ENCODE data around the gene PARD6G.

Gene PARD6G

GRCh38 chr18:80250740-80251364, 3.5 kb upstream of the PARD6G start:
- H3K27ac ChIP-seq = no peak overlapping the region
- in situ Hi-C loops (cut with HindIII; ENCODE audit: low pct_ligation_motif_present, low sequenced_read_pairs) = no loop called here
- no peak for DNase-seq
- H3K27me3 ChIP-seq (replicated peaks) = no peaks in the 10 kb centered on the region
- no peaks in the 10 kb centered on the region for H3K36me3 ChIP-seq (replicated peaks)
- no peak for TF ChIP-seq CTCF (IDR thresholded peaks at IDR 0.05; ENCODE audit: low read depth, low read length, missing control alignments)
- H3K4me3 ChIP-seq (ENCODE audit: low read depth, low read length) = no peak overlapping the region

- Histone ChIP-seq H3K4me3 (ENCODE audit: low read depth, low read length) (no peak overlapping the region), H3K27ac (no peak overlapping the region), H3K36me3 (replicated peaks) (no peaks in the 10 kb centered on the region), H3K27me3 (replicated peaks) (no peaks in the 10 kb centered on the region)
- DNase-seq = no peak
- no peak for TF ChIP-seq CTCF (IDR thresholded peaks at IDR 0.05; ENCODE audit: low read depth, low read length, missing control alignments)
- in situ Hi-C loops (cut with HindIII; ENCODE audit: low pct_ligation_motif_present, low sequenced_read_pairs) = no loop called here
Observed at GRCh38 chr18:80249217-80250093, 2.1 kb upstream of the PARD6G start.

GRCh38 chr18:80246445-80247392, 595 bp downstream of the PARD6G start:
- DNase-seq = no peak
- Histone ChIP-seq H3K27ac (no peak overlapping the region), H3K36me3 (replicated peaks) (no peaks in the 10 kb centered on the region), H3K27me3 (replicated peaks) (no peaks in the 10 kb centered on the region), H3K4me3 (ENCODE audit: low read depth, low read length) (peak overlapping the region; percentile 67)
- no peak for TF ChIP-seq CTCF (IDR thresholded peaks at IDR 0.05; ENCODE audit: low read depth, low read length, missing control alignments)
- in situ Hi-C loops (cut with HindIII; ENCODE audit: low pct_ligation_motif_present, low sequenced_read_pairs) = no loop called here

GRCh38 chr18:80245781-80246444, 1.4 kb downstream of the PARD6G start:
- H3K27ac ChIP-seq = no peak overlapping the region
- H3K4me3 ChIP-seq (ENCODE audit: low read depth, low read length) = peak overlapping the region; percentile 67
- H3K27me3 ChIP-seq (replicated peaks) = no peaks in the 10 kb centered on the region
- DNase-seq = no peak
- in situ Hi-C loops (cut with HindIII; ENCODE audit: low pct_ligation_motif_present, low sequenced_read_pairs) = no loop called here
- no peaks in the 10 kb centered on the region for H3K36me3 ChIP-seq (replicated peaks)
- no peak for TF ChIP-seq CTCF (IDR thresholded peaks at IDR 0.05; ENCODE audit: low read depth, low read length, missing control alignments)

GRCh38 chr18:80244956-80245730, 2.2 kb downstream of the PARD6G start:
- no peak for DNase-seq
- H3K36me3 ChIP-seq (replicated peaks) = no peaks in the 10 kb centered on the region
- H3K4me3 ChIP-seq (ENCODE audit: low read depth, low read length) = no peak overlapping the region
- no peak for TF ChIP-seq CTCF (IDR thresholded peaks at IDR 0.05; ENCODE audit: low read depth, low read length, missing control alignments)
- in situ Hi-C loops (cut with HindIII; ENCODE audit: low pct_ligation_motif_present, low sequenced_read_pairs) = no loop called here
- no peaks in the 10 kb centered on the region for H3K27me3 ChIP-seq (replicated peaks)
- H3K27ac ChIP-seq = no peak overlapping the region

Measured in brain microvascular endothelial cell (primary cell).